Adrenal gland (tissue), 5 donors: ENCODE data around the gene DOK6.

Source experiments
- CTCF ChIP-seq, 6 experiments: fragments of 450-650 bp in 4 of 6; fragments of 200-600 bp in 2 of 6; sonication (generic) in 1 of 6; IDR thresholded peaks; 1 replicate in 5 of 6; 2 replicates in 1 of 6; pipeline versions ENCODE4 v1.5.1 to v1.8.0; 2016 to 2021; ENCODE audit warnings: antibody characterized with exemption in 6 of 6, mild to moderate bottlenecking in 2 of 6, moderate library complexity in 1 of 6
- POLR2A ChIP-seq, 2 donors: fragments of 450-650 bp; IDR thresholded peaks; one replicate each; pipeline ENCODE4 v1.6.1; 2017; ENCODE audit warnings: antibody characterized with exemption in 2 of 2, mild to moderate bottlenecking in 2 of 2, moderate library complexity in 1 of 2
- donor health status: DM: no; HTN: no; CAD: no.

GRCh38 chr18:69876490-69876889 lies 475.8 kb downstream of the DOK6 start:
- TF ChIP-seq CTCF (IDR thresholded peaks at IDR 0.05) (no peak), POLR2A (IDR thresholded peaks at IDR 0.05) (no peak)
